Stimulated activated CD4-positive, alpha-beta T cell treated with anti-CD3 and anti-CD28 coated beads, Interleukin-4, amount 100 ng/mL, for 1 hour (primary cell): ENCODE results near the gene GAB1.

ENCODE experiments used
- DNase-seq: peaks from one replicate; pipeline ENCODE4 v3.0.0-alpha.2; 2020

Gene GAB1

DNA sequence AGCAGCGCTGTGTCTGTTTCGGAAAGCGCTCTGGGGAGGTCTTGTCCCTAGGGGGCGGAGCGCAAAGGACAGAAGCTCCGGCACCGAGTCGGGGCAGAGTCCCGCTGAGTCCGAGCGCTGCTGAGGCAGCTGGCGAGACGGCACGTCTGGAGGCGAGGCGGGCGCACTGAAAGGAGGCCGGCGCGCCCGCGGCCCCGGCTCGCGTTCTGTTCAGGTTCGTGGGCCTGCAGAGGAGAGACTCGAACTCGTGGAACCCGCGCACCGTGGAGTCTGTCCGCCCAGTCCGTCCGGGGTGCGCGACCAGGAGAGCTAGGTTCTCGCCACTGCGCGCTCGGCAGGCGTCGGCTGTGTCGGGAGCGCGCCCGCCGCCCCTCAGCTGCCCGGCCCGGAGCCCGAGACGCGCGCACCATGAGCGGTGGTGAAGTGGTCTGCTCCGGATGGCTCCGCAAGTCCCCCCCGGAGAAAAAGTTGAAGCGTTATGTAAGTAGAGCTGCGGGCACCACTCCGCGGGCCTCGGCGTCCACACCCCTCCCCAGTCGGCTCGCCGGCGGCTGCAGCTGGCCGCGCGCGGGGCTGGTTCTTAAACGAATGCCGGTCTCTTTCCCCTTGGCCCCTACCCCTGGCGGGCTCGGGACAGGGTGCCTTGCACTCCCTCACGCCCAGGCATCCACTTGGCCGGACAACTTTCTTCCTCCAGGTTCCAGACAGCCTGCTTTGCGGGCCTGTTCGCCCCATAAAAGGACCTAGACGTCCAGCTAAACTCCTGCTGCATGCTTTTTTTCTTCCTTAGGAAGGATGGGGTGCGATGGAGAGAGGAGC lies at the start of gene GAB1:
GAB1 (plus strand) TSS at position 96 of the 819 bp plus-strand sequence; CDS start at position 409, 313 bp downstream.
- DNase-seq, result peak; percentile 12

DNA sequence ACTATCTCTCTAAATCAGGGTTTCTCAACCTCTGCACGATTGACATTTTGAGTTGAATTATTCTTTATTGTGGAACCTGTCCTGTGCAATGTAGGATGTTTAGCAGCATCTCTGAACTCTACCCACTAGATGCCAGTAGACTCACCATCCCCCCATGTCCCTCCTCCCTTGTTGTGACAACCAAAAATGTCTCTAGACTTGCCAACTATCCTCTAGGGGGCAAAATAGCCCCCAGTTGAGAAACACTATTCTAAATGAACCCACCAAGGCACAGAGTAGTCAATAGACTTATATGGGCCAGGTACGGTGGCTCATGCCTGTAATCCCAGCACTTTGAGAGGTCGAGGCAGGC lies 49.1 kb upstream of the GAB1 start:
- no peak for DNase-seq

DNA sequence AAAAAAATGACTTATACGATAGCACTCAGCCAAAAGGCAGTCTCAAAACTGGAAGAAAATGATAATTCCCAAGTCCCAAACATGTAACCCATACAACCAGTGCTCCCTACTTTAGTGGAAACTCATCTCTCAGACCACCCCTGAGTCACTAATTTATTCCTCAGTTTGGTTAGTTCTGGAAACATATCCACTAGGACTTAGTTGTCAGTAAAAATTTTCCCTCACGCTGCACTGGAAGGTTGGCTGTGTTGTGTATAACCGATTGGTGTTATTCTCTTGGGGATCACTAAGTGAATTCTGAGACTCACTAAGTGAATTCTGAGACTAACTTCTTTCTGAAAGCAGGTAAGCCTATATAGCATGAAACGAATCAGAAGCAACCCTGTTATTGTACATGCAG lies 48.5 kb upstream of the GAB1 start:
- DNase-seq, result no peak

DNA sequence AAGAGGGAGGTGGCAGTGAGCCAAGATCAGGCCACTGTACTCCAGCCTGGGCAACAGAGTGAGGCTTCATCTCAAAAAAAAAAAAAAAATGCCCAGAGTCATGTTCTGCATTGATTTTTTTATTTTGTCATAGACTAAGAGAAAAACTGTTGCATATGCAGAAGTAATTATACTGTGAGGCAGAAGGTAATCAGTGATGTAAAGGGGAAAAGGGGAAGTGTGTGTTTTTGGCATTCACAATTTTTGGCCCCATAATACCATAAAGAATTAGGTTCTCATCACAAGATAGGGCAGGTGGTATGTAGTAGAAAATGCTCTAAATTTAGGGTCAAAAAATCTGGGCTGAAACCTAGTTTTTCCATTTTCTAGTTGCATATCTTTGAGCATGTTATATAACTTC lies 47.3 kb upstream of the GAB1 start:
- DNase-seq, result no peak

DNA sequence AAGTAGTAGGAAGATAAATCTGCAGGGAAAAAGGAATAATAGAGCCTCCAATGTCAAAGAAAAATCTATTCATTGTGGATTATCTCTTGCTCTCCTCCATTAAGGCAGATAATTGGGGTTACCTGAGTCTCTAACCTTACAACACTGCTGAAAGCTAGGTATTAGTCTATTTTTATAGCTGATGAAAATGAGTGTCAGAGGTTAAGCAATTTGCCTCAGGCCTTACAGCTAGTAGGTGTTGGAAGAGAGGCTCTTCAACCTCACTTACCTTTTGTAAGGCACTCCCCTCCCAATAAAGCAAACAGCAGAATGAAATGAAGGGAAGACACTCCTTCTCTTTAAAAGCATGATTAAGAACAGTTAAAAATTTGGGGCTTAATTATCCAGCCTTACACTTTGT lies 45.4 kb upstream of the GAB1 start:
- DNase-seq, result no peak

DNA sequence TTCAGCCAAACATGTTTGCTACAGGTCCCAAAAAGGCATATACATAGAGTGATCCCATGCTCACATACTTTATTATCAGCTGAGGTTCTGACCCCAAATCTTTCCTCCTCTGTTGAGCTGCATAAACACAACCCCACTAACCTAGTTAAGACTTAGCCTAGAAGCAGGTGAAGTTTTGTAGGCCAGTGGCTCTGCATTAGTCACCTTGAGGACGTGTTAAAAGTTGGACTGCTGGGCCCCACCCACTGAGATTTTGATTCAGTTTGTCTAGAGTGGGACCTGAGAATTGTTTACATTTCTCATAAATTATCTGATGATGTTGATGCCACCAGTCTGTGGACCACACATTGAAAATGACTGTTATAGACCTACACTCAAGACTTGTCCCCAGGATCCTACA lies 43.8 kb upstream of the GAB1 start:
- DNase-seq, result no peak

DNA sequence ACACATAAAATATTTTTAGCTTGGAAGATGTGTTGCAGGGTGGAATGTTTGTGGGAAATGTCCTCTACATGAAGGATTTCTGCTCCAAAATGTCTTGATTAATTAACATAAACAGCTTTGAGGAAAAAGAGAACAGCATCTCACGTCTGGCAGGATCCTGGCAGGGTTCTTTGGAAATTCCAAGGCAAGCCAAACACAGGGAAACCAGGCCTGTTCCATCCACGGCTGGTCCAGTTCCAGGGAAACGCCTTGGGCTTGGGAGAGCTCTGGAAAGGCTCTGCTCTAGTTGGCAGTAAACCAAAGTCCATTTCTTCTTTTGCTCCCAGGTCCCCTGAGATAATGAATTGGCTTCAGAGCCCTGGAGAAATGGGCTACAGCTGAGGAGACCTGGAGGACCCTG lies 42.4 kb upstream of the GAB1 start:
- DNase-seq, result no peak

DNA sequence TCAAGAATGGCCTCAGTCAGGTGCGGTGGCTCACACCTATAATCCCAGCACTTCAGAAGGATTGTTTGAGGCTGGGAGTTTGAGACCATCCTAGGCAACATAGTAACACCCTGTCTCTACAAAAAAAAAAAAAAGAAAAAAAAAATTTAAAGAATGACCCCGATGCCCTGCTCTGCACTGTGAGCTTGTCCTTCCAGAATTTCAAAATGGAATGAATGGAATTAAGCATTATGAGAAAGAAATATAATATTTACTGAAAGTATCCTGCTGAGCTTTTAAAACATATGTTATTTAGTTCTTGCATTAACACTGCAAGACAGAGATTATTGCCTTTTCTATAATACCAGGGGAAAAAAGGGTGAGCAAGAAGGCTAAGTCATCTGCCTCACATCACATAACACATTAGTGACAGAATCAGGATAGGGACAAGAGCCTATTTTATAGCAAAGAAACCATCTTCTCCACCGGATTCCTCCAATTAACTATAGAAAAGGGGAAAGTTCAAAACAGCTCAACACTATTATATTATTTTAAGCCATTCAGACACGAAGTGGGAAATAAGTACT lies 41.9 kb upstream of the GAB1 start:
- DNase-seq, result no peak

DNA sequence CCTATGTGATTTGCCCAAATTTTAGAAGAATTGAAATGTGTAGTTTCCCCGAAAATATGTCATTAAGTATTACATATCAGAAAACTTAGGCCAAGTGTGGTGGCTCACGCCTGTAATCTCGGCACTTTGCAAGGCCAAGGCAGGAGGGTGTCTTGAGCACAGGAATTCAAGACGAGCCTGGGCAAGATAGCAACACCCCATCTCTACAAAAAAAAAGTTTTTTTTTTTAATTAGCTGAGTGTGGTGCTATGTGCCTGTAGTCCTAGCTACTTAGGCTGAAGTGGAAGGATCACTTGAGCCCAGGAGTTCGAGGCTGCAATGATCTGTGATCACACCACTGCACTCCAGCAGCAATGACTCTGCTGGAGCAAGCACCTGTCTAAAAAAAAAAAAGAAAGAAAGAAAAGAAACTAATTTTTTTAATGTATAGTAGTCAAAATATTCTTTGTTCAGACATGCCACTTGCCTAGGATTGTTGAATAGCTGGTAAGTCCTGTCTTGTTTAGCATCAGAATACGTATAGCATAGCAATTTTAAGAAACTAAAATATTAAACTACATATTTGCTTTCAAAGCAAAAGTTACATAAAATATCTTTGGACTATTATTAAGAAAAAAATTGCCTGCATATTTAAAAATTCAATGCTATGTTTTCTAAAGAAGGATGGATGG lies 40.1 kb upstream of the GAB1 start:
- DNase-seq, result no peak

DNA sequence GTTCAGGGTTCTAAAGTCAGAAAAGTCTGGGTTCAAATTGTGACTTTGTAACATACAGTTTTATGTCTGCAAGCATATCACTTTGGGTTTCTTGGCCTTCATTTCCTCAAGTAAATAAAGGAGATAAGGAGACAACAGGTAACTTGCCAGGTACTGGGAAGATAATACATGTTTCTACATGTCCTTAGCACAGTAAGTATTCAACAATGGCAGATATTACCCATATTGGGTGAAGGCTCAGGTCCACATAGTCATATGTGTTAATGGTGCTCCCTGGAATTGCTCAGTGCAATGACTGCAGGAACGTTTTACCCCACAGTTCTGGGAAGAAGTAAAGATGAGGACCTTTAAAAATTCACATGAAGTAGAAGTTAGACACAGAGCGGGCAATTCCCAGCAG lies 35.8 kb upstream of the GAB1 start:
- no peak for DNase-seq

DNA sequence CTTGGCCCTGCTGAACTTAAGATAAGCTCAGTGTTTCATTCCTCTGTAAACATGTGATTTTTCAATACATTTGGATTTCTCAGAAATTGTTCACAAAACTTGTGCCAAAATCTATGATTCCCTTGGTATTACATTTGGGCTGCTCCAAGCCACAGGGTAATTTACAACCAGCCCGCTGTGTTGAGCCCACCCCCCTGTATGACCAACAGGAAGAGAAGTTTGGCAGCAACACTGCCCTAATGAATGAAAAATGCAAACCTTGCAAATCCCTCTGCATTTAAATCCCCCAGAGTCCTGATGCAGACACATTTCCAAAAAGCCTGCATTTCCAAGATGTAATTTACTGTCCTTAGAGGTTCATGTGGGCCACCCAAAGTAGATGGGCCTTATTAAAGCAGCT lies 34.1 kb upstream of the GAB1 start:
- no peak for DNase-seq

DNA sequence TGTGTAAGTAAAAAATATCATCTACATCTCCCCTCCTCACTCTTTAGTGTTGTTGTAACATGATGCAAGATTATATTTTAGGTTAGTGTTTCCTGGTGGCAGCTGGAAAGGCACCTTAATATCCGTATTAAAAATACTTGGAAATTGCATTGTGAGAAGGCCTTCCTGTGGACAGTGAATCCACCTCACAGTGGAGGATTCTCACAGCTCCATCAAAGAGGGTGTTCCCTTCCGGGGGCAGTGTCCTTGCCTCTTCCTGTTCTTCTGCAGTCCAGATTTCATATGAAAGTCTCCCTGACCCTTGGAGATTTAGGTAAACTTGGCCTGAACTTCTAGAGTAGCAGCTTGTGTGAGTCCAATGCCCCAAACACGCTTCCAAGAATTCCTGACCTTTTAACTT lies 29.9 kb upstream of the GAB1 start:
- DNase-seq, result no peak

DNA sequence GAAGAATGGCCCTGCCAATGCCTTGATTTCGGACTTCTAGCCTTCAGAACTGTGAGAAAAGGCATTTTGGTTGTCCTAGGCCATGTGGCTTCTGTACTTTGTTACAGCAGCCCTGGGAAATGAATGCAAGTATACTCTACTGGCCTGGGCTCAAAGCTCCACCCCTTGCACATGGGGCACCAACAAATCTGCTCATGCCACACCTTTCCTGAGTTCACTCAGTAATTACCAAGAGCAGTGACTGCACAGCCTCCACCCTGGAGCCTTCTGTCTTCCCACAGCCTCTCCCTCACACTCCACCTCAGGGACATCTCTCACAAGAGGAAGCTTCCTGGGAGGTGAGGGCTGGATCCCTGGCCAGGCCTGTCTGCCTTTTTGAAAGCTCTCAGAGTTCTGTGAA lies 29.1 kb upstream of the GAB1 start:
- DNase-seq, result no peak

DNA sequence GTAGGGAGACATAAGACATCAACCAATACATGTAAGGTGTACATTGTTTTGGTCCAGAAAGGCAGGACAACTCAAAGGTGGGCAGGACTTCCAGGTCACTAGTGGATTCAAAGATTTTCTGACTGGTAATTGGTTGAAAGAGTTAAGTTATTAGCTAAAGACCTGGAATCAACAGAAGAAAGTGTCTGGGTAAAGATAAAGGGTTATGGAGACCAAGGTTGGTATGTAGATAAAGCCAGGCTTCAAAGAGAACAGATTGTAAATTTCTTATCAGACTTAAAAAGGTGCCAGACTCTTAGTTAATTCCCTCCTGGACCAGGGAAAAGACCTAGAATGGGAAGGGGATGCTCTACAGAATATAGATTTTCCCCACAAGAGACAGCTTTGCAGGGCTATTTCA lies 28.3 kb upstream of the GAB1 start:
- DNase-seq, result no peak

DNA sequence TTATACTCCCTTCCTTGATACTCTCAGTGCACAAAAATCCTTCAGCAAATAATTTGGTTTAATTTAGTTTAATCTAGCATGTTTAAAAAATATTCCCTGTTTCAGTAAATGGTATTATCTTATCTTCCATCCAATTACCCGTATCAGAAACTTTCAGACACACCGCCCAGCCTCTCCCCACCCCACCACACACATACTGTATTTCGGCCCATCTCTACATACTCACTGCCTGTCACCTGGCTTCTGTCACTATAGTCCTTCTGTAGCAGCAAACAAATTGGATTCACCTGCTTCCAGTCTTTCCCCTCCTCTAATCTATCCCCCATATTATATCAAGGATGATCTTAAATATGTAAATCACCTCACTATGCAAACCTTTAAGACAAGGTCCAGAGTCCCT lies 24.8 kb upstream of the GAB1 start:
- DNase-seq, result no peak

DNA sequence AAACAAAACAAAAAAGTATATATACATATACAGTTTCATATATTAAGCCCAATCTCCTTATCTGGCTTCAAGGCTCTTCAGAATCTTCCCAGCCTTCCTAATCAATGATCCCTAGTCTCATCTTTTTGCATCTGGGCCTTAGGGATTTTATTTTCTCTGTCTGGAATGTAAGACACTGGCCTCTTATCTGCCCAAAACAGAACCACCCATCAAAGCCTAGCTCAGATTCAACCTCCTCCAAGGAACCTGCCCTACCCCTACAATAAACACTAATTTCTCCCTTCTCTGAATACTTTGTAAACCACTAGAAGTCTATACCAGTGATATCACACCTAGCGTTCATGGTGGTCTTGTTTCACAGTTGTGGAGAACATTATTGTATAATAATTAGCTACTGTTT lies 23.2 kb upstream of the GAB1 start:
- no peak for DNase-seq

DNA sequence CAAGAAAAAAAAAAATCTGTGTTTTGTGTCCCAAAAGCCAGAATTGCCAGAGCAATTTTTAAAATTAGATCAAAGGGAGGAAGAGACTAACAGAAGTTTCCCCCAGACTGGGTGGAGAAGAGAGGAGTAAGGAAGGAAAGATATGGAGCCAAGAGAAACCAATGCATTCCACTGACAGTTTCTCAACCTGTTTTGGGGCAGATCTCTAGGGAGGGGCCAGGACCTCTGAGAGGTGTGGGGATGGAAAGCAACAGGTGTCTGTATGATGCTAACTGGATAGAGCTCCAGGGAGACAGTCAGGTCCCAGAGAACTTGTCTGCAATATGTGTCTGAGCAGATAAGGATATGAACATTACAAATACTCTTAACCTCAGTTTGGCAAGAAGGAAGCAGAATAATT lies 22.7 kb upstream of the GAB1 start:
- no peak for DNase-seq

DNA sequence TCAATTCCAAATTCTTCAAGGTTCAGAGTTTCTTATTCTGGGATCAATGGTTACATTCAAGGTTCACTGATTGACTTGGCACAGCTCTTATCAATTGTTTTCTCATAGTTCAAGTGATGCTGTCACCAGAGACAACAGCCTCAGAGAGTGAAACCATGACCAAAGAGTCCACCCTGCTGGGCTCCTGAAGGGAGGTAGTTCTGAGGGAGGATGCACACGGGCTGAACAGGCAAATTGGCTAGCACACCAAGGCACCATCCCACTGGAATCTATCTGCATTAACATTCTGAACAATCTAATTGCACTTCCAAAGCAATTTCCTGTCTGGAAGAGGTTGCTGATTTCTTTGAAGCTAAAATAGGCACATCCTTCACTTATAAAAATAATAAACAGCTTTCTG lies 16.6 kb upstream of the GAB1 start:
- DNase-seq, result no peak

DNA sequence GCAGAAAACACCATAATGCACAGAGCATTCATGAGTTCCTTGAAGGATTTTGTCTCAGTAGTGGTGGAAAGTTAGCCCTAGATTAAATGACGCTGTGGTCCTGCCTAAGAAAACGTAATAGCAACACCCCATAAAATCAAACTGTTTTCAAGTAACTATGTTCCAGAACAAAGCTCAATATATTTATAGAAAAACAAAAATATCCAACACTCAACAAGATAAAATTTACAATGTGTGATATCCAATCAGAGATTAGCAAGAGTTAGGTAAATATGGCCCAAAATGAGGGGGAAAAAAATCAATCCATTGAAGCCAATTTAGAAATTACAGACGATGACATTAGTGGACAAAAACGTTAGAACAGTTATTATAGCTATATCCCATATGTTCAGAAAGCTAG lies 9.9 kb upstream of the GAB1 start:
- DNase-seq, result no peak

DNA sequence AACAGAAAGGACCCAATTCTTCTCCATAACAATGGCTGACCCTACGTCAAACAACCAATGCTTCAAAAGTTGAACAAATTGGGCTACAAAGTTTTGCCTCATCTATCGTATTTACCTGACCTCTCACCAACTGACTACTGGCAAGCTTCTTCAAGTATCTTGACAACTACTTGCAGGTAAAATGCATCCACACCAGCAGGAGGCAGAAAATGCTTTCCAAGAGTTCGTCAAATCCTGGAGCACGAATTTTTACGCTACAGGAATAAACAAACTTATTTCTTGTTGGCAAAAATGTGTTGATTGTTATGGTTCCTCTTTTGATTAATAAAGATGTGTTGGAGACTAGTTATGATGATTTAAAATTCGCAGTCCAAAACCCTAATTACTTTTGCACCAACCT lies 6.7 kb upstream of the GAB1 start:
- no peak for DNase-seq

DNA sequence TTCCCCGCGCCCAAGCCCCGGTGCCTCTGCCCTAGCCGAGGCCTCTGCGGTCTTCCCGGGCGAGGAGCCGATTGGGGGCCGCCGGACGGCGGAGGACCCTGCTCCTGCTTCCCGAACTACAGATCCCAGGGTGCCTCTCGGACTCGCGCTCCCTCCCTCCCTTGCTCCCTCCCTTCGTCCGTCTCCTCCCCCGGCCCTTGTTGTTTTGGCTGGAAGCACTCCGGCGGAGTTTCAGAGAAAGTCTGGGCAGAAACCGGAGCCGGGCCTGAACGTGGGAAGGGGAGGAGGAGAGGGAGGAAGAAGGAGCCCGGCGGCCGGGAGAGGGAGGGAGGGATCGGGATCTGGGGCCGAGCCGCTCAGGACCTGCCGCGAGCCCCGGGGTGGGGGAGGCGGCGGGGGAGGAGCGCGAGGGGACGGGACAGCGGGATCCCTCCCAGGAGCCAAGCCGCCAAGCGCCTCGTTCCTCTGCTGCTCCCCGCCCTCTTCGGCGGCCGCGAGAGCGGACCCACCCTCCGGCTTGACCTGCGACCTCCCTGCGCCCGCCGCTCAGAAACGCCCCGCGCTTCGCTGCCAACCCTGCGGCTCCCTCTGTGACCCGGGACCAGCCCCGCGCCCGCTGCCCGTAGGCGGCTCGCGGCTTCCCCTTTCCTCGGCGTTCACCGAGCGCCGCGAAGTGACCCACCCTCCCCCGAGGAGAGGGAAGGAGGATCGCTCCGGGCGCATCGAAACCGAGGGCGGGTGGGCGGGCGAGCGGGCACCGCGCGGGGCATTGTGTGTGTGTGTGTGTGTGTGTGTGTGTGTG lies 496 bp upstream of the GAB1 start:
- peak; percentile 16 for DNase-seq

DNA sequence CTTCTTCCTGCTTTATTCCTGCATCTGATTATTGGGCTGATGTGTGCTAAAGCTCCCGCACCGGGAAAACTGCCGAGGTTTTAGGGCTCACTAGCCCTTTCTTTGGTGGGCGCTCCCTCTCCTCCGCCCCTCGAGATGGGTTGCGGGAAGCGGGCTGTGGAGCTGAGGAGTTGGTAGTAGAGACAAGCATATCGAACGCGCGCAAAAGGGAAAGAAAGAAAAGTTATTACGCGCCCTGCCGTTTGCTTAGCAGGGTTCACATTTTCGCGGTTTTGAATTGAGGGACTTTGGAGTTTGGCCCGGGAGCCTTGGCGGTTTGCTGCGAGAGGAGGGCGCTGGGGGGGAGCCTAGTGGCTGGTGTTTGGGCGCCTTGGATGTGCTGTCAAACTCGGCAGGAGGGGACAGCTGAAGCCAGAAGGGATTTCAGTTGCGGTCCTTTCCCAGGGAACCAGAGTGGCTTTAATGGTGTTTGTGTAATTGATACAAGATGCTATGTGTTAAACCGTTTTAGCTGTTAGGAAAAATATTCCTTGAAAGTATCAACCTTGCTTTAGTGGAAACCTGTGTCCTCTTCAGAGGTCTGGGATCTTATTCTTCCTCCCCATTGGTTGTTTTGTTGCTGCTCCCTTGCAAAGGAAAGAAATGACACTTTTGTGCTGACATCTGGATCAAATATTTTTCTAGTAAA lies 1.1 kb downstream of the GAB1 start:
- DNase-seq, result no peak

DNA sequence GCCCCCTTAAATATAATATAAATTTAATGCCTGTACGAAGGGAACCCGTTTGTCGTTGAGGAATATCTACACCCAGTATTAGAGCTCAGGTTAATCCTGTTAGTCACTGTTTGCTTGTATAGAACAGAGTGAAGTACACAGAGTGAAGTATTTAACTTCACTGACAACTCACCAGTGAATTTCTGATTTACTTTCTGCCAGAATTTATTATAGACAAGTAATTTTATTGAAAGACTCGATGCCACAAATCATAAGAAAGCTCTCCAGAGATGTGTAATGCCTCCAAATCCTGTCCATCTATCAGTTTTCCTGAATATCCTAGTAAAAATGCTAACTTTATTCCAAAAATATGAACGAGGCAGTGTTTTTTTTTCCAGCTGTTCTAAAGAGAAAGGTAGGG lies 1.6 kb downstream of the GAB1 start:
- no peak for DNase-seq
